ENCODE measurements around the gene BUD13. TPM values are rescaled to one million over a fixed set of nuclear protein-coding genes. Genes with fewer than 3 reads are reported as not detected.

Gene BUD13
- polyA plus RNA-seq, 2 of the 4 experiments (the other 2 are of a cell fraction): 9.8 to 16.2 TPM

- Histone ChIP-seq H3K4me1 (no peaks in the 10 kb centered on the region), H3K4me2 (no peak overlapping the region), H3K4me3 (no peak overlapping the region), H3K9me3 (no peaks in the 10 kb centered on the region), H3K27ac (no peak overlapping the region)
- POLR2A ChIA-PET: no interaction called here
- no peak for FAIRE-seq
- CTCF ChIA-PET: interaction anchor here (1.3 to 2.4 kb wide), 2 partner anchors 9 to 496 kb away, joined by 4 to 12 read pairs; no protein-coding TSS in a partner anchor
- 0 out of 6 replicates have a peak, but pooled peaks of 1 of the 2 experiments have one; percentile 10 for ATAC-seq
- 76% methylated on average over 9 of the region's 11 CpGs for WGBS (ENCODE audit: missing lambda C conversion rate)
- no peak for TF ChIP-seq KDM1A (IDR thresholded peaks at IDR 0.05; ENCODE audit: low read depth)
- no peak for DNase-seq (ENCODE audit: low read depth in 1 of 2, low spot score in 1 of 2)
Observed at GRCh38 chr11:116731097-116731761, 41.6 kb downstream of the BUD13 start.

- ChIA-PET CTCF (interaction anchor here (1.3 kb wide), 1 partner anchor 496 kb away, joined by 4 read pairs; no protein-coding TSS in a partner anchor), POLR2A (no interaction called here)
- Histone ChIP-seq H3K4me1 (no peaks in the 10 kb centered on the region), H3K27ac (no peak overlapping the region), H3K4me3 (no peak overlapping the region), H3K4me2 (no peak overlapping the region), H3K9me3 (no peaks in the 10 kb centered on the region)
- DNase-seq (ENCODE audit: low read depth in 1 of 2, low spot score in 1 of 2) (no peak), ATAC-seq (no peak), FAIRE-seq (no peak)
- TF ChIP-seq RARB (CRISPR knock-in tag; IDR thresholded peaks at IDR 0.05) (no peak), ZFP36 (IDR thresholded peaks at IDR 0.05; ENCODE audit: borderline replicate concordance, partially characterized antibody) (no peak), CEBPB (IDR thresholded peaks at IDR 0.05) (no peak), HOXA7 (CRISPR knock-in tag; IDR thresholded peaks at IDR 0.05) (no peak), CHD2 (IDR thresholded peaks at IDR 0.05; ENCODE audit: low read length, partially characterized antibody) (no peak), ZNF302 (CRISPR knock-in tag; IDR thresholded peaks at IDR 0.05) (no peak), RNF2 (IDR thresholded peaks at IDR 0.05; ENCODE audit: borderline replicate concordance, low read depth) (no peak), EHF (CRISPR knock-in tag; IDR thresholded peaks at IDR 0.05) (no peak), BCL3 (IDR thresholded peaks at IDR 0.05) (no peak), ZSCAN20 (CRISPR knock-in tag; IDR thresholded peaks at IDR 0.05) (no peak), KDM1A (IDR thresholded peaks at IDR 0.05; ENCODE audit: low read depth) (no peak), BHLHE40 (IDR thresholded peaks at IDR 0.05; ENCODE audit: low read depth, low read length) (no peak)
- 84% methylated on average over 6 of the region's 6 CpGs for WGBS (ENCODE audit: missing lambda C conversion rate)
Observed at GRCh38 chr11:116730601-116731000, 42.2 kb downstream of the BUD13 start.

- ChIA-PET CTCF (interaction anchor here (1.3 kb wide), 1 partner anchor 497 kb away, joined by 4 read pairs; no protein-coding TSS in a partner anchor), POLR2A (no interaction called here)
- ATAC-seq (no peak), DNase-seq (ENCODE audit: low read depth in 1 of 2, low spot score in 1 of 2) (no peak), FAIRE-seq (no peak)
- H3K4me1 ChIP-seq: no peaks in the 10 kb centered on the region
- H3K4me2 ChIP-seq: no peak overlapping the region
- TF ChIP-seq HOXA7 (CRISPR knock-in tag; IDR thresholded peaks at IDR 0.05) (no peak), RNF2 (IDR thresholded peaks at IDR 0.05; ENCODE audit: borderline replicate concordance, low read depth) (no peak), HMGXB4 (CRISPR knock-in tag; IDR thresholded peaks at IDR 0.05; ENCODE audit: borderline replicate concordance) (no peak), CBX8 (IDR thresholded peaks at IDR 0.05) (no peak), POLR2A (IDR thresholded peaks at IDR 0.05; ENCODE audit: low read length) (no peak), CBX2 (IDR thresholded peaks at IDR 0.05; ENCODE audit: borderline replicate concordance, low read depth) (no peak), NFE2L2 (conservative IDR thresholded peaks at IDR 0.05; ENCODE audit: low read length) (no peak), REST (IDR thresholded peaks at IDR 0.05) (no peak), CTCF (IDR thresholded peaks at IDR 0.05) (no peak), EP300 (IDR thresholded peaks at IDR 0.05) (no peak), POLR2AphosphoS2 (conservative IDR thresholded peaks at IDR 0.05; ENCODE audit: low read length) (no peak), NR3C1 (IDR thresholded peaks at IDR 0.05) (no peak), KDM5A (IDR thresholded peaks at IDR 0.05) (no peak), MAFK (IDR thresholded peaks at IDR 0.05; ENCODE audit: partially characterized antibody) (no peak), MYC (IDR thresholded peaks at IDR 0.05; ENCODE audit: borderline replicate concordance, low read length) (no peak), ZFP36 (IDR thresholded peaks at IDR 0.05; ENCODE audit: borderline replicate concordance, partially characterized antibody) (no peak), HEYL (CRISPR knock-in tag; IDR thresholded peaks at IDR 0.05) (no peak)
- WGBS (ENCODE audit: missing lambda C conversion rate): 84% methylated on average over 9 of the region's 10 CpGs
- no peak overlapping the region for H3K4me3 ChIP-seq
- no peak overlapping the region for H3K27ac ChIP-seq
- no peaks in the 10 kb centered on the region for H3K9me3 ChIP-seq
Observed at GRCh38 chr11:116730241-116730561, 42.6 kb downstream of the BUD13 start.
